GM19240 (cell line): ENCODE measurements around the gene ZP1.

Experiments used
- DNase-seq: peaks from one replicate; pipeline ENCODE4 v3.0.0; 2011; ENCODE audit warnings: low spot score; ENCODE audit not compliant: insufficient read length

The ZP1 gene

DNA sequence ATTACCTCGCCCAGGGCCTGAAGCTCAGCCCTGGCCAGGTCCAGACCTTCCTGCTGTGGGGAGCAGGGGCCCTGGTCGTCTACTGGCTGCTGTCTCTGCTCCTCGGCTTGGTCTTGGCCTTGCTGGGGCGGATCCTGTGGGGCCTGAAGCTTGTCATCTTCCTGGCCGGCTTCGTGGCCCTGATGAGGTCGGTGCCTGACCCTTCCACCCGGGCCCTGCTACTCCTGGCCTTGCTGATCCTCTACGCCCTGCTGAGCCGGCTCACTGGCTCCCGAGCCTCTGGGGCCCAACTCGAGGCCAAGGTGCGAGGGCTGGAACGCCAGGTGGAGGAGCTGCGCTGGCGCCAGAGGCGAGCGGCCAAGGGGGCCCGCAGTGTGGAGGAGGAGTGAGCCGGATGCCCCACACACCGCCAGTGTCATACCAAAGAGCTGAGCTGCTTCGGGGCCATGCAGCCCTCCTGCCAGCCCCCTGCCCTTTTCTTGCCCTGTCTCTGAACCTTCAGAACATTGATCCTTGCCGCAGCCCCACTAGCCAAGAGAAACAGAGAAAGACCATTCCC lies 54.5 kb downstream of the ZP1 start:
- DNase-seq = no peak

DNA sequence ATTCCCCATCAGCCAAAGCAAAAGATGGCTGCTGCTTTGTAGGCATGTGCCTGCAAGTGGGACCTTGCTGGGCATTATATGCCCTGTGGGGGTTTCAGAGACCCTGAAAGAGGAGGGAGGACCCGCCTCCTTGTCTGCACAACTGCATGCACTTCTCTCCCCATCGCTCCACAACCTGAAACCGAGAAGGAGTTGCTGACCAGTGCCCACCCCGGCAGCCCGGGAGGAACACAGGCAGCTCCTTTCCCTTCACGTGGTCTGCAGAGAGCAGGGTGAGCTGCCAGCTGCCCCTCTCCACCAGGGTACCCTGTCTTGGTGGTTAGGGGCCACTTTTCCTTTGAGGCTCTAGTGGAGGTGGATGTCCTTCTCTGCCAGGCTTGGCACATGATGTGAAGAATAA lies 55.6 kb downstream of the ZP1 start:
- no peak for DNase-seq

DNA sequence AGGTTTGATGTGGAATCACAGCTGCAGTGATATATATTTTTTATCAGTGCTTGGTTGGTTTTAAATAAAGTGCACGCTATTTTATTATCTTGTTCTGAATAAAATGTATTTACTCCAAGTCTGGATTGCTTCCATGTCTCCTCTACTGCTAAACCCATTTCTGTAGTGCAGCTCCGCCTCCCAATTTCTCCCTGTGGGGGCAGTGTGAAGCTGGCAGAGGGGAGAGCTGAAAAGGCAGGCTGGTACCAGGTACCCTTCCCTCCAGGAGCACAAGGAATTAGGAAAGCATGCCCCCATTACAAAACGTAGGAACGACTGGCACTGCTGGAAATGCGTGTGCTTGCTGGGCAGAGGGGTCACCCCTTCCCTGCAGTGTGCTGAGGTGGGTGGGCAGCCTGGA lies 56.0 kb downstream of the ZP1 start:
- no peak for DNase-seq

DNA sequence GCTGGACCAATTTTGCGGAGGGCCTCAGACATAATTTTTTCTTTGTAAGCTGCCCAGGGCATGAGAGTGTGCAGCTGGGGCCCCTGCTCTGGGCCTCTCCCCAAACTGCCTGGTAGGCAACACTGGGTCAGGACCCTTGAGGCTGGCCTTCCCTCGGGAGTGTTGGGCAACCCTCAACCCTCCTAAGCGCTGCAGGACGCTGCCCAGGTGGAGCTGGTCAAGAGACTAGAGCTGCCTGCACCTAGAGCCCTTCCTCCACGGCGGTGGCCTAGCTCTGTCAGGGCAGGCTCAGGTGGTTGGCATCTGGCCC lies 56.4 kb downstream of the ZP1 start:
- no peak for DNase-seq

DNA sequence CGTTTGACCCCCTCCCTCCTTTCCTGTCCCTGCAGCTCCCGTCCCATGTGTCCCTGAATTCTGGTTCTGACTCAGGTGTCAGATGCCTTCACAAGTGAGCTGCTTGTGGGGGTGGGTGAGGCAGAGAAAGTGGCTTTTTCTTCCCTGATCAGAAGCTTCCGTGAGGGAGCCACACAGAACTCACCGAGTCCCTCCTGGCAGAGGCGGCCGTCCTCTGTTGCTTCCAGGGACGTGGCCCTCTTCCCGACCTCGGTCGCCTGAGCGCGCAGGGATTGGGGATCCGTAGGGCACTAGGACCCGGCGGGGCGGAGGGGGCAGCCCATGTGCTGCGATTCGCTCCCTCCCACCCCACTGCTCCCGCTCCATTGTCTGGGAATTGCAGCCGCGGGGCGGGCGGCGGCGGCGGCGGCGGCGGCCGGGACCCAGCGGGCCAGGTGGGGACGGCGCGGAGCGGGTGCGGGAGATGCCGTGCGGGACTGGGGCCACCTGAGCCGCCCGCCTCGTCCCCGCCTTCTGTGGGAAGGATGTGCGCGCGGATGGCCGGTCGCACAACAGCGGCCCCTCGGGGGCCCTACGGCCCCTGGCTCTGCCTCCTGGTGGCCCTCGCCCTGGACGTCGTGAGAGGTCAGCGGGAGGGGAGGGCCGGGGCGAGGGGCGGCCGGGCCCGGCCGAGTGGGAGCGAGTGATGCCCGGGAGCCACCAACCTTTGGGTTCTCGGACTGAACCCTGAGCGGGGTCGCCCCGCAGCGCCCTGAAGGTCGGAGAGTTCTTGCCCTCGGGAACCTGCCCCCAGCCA lies 57.0 kb downstream of the ZP1 start, which contains the start of gene TMEM132A:
Gene TMEM132A, plus strand, starts transcription at position 351 of the 796 bp plus-strand sequence. Its CDS starts 174 bp downstream, at position 525.
- no peak for DNase-seq
